Measurements from ENCODE around the gene MSH3. TPM values are rescaled to one million over a fixed set of nuclear protein-coding genes. Genes with fewer than 3 reads are reported as not detected.

Gene MSH3
- 13.7 TPM for polyA plus RNA-seq (2013, experiment 1 of 2)
- polyA plus RNA-seq (2013, experiment 2 of 2) = 13.9 TPM

DNA sequence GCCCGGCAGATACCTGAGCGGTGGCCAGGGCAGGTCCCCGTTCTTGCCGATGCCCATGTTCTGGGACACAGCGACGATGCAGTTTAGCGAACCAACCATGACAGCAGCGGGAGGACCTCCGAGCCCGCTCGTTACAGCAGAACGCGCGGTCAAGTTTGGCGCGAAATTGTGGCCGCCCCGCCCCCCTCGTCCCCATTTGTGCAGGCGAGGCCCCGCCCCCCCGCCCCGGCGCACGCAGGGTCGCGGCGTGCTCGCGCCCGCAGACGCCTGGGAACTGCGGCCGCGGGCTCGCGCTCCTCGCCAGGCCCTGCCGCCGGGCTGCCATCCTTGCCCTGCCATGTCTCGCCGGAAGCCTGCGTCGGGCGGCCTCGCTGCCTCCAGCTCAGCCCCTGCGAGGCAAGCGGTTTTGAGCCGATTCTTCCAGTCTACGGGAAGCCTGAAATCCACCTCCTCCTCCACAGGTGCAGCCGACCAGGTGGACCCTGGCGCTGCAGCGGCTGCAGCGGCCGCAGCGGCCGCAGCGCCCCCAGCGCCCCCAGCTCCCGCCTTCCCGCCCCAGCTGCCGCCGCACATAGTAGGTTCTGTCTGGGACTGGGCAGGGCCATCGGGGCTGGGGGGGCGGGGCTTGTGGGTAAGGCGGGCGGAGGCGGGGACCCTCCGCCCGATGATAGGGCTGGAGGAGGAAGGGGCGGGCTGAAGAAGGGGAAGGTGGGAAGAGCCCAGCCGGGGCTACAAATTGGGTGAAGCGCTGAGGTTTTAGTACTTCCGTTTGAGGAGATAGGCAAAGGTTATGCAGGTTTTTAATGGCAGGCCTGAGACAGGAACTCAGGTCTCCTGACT is at the start of gene MSH3, which contains the start of gene DHFR:
TSS of gene MSH3 (plus strand) at position 262 of the 840 bp plus-strand sequence. CDS start at position 338, 76 bp downstream.
TSS of gene DHFR (minus strand) at position 593 of the 840 bp plus-strand sequence. CDS start at position 99, 494 bp downstream.
- no peaks in the 10 kb centered on the region for H3K9me3 ChIP-seq (ENCODE audit: insufficient read depth, low read depth, low read length)
- H3K4me1 ChIP-seq (ENCODE audit: insufficient read depth, low read length) = peaks cover 20% of the 10 kb centered on the region
- under 1% methylated on average over 74 of the region's 74 CpGs for WGBS
- H3K4me3 ChIP-seq (ENCODE audit: low read length) = peak within 1 kb of the TSS; percentile 100
- H3K36me3 ChIP-seq (ENCODE audit: insufficient read depth, low read length) = peaks cover 41% of the 10 kb centered on the region
- H3K9ac ChIP-seq (ENCODE audit: low read depth, low read length) = peak within 1 kb of the TSS; percentile 99
- peak within 1 kb of the TSS; percentile 99 for H3K27ac ChIP-seq (ENCODE audit: low read depth, low read length)
- H3K27me3 ChIP-seq (ENCODE audit: insufficient read depth, low read length) = no peaks in the 10 kb centered on the region

DNA sequence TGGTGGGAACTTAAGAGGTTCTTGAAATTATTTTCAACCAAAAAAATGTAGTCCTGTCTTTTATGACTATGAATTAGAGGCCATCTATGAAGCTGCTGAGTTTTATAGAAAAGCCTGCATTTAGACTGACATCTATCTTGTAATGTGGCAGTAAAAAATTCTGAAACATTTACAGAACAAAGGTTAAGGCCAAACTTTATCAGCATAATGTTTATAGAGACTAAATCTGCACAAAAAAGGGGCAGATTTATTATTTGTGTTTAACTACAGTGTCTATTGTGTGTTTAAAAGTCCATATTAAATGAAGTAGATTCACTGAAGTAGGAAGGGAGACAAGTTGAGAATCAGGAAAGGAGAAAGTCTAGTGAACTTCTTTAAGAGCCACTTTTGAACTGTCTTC is 47.1 kb upstream of the MSH3 start:
- Histone ChIP-seq H3K4me1 (ENCODE audit: insufficient read depth, low read length) (no peaks in the 10 kb centered on the region), H3K4me3 (ENCODE audit: low read length) (no peak overlapping the region), H3K27ac (ENCODE audit: low read depth, low read length) (no peak overlapping the region), H3K9me3 (ENCODE audit: insufficient read depth, low read depth, low read length) (0 out of 2 replicates have a peak, but pooled peaks cover 5% of the 10 kb centered on the region), H3K36me3 (ENCODE audit: insufficient read depth, low read length) (no peaks in the 10 kb centered on the region), H3K27me3 (ENCODE audit: insufficient read depth, low read length) (no peaks in the 10 kb centered on the region), H3K9ac (ENCODE audit: low read depth, low read length) (no peak overlapping the region)

DNA sequence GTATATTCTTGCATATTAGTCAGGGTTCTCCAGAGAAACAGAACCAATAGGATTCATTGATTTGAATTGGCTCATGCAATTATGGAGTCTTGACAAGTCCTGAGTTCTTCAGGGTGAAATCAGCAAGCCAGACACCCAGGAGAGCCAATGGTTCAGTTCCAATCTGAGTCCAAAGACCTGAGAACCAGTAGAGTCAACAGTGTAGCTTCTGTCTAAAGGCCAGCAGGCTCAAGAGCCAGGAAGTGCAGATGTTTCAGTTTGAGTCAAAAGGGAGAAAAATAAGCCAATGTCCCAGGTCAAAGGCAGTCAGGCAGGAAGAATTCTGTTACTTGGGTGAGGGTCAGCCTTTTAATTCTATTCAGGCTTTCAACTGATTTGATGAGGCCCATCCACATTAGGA is 46.6 kb upstream of the MSH3 start:
- no peak overlapping the region for H3K9ac ChIP-seq (ENCODE audit: low read depth, low read length)
- H3K9me3 ChIP-seq (ENCODE audit: insufficient read depth, low read depth, low read length) = 0 out of 2 replicates have a peak, but pooled peaks cover 5% of the 10 kb centered on the region
- no peaks in the 10 kb centered on the region for H3K27me3 ChIP-seq (ENCODE audit: insufficient read depth, low read length)
- no peak overlapping the region for H3K4me3 ChIP-seq (ENCODE audit: low read length)
- H3K36me3 ChIP-seq (ENCODE audit: insufficient read depth, low read length) = no peaks in the 10 kb centered on the region
- H3K4me1 ChIP-seq (ENCODE audit: insufficient read depth, low read length) = no peaks in the 10 kb centered on the region
- H3K27ac ChIP-seq (ENCODE audit: low read depth, low read length) = no peak overlapping the region

DNA sequence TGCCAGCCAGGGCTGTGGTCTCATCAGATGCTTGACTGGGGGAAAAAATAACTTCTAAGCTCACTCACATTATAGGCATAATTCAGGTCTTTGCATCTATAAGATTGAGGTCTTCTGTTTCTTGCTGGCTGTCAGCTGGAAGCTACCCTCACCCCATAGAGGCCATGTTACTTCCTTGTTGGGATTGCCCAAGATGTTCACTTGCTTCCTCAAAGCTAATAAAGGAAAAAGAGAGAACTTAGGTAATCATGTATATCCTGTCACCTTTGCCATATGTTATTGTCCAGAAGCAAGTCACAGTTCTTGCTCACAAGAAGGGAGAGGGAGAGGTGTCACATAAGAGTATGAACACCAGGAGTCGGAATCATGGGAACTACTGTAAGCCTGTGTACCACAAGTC is 45.7 kb upstream of the MSH3 start:
- H3K27me3 ChIP-seq (ENCODE audit: insufficient read depth, low read length) = no peaks in the 10 kb centered on the region
- H3K9ac ChIP-seq (ENCODE audit: low read depth, low read length) = no peak overlapping the region
- no peaks in the 10 kb centered on the region for H3K36me3 ChIP-seq (ENCODE audit: insufficient read depth, low read length)
- H3K27ac ChIP-seq (ENCODE audit: low read depth, low read length) = no peak overlapping the region
- no peak overlapping the region for H3K4me3 ChIP-seq (ENCODE audit: low read length)
- WGBS = 96% methylated on average over 1 of the region's 1 CpG
- no peaks in the 10 kb centered on the region for H3K4me1 ChIP-seq (ENCODE audit: insufficient read depth, low read length)
- H3K9me3 ChIP-seq (ENCODE audit: insufficient read depth, low read depth, low read length) = 0 out of 2 replicates have a peak, but pooled peaks cover 5% of the 10 kb centered on the region

DNA sequence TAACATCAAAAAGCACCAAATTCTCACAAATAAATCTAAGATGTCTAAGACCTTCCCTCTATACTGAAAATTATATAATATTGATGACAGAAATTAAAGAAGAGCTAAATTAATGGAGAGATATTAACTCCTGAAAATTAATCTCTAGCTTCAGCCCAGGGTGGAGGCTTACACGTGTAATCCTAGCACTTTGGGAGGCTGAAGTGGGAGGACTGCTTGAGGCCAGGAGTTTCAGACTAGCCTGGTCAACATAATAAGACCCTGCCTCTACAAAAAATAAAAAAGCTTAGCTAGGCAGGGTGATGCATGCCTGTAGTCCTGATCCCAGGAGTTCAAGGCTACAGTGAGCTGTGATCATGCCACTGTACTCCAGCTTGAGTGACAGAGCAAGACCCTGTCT is 44.8 kb upstream of the MSH3 start:
- 0 out of 2 replicates have a peak, but pooled peaks cover 5% of the 10 kb centered on the region for H3K9me3 ChIP-seq (ENCODE audit: insufficient read depth, low read depth, low read length)
- H3K9ac ChIP-seq (ENCODE audit: low read depth, low read length) = no peak overlapping the region
- WGBS = 67% methylated on average over 1 of the region's 1 CpG
- no peaks in the 10 kb centered on the region for H3K27me3 ChIP-seq (ENCODE audit: insufficient read depth, low read length)
- no peaks in the 10 kb centered on the region for H3K4me1 ChIP-seq (ENCODE audit: insufficient read depth, low read length)
- H3K4me3 ChIP-seq (ENCODE audit: low read length) = no peak overlapping the region
- H3K36me3 ChIP-seq (ENCODE audit: insufficient read depth, low read length) = no peaks in the 10 kb centered on the region
- no peak overlapping the region for H3K27ac ChIP-seq (ENCODE audit: low read depth, low read length)

DNA sequence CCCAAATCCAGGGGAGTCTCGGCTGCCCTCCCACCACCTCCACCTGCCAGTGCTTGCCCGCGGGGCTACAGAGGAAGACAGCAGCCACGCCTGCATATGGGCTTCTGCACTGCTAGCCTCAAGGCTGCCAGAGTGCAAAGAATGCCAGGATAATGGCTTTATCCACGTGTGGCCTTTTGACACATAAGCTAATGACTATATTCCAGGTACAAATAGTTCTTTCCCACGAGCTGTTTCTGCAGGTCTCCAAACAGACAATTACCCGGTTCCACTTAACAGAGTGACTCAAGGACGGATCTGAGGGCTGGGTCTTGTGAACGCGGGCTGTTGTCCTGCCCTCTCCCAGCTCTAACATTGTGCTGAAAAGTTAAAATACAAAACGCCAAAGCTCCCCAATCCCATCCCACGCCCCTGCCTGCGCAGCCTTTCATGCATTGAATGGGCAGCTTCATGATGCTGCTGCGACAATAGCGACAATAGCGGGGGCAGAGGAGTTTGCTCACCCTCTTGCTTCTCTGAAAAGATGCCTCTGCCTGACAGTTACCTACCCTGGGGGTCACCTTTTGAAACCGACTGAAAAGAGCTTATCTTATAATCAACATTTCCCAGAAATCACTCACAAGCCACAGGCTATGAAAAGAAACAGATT is 39.1 kb upstream of the MSH3 start:
- Histone ChIP-seq H3K9ac (ENCODE audit: low read depth, low read length) (no peak overlapping the region), H3K4me3 (ENCODE audit: low read length) (no peak overlapping the region), H3K27ac (ENCODE audit: low read depth, low read length) (no peak overlapping the region), H3K9me3 (ENCODE audit: insufficient read depth, low read depth, low read length) (0 out of 2 replicates have a peak, but pooled peaks cover 5% of the 10 kb centered on the region), H3K4me1 (ENCODE audit: insufficient read depth, low read length) (no peaks in the 10 kb centered on the region), H3K36me3 (ENCODE audit: insufficient read depth, low read length) (no peaks in the 10 kb centered on the region), H3K27me3 (ENCODE audit: insufficient read depth, low read length) (no peaks in the 10 kb centered on the region)
- 87% methylated on average over 17 of the region's 17 CpGs for WGBS

DNA sequence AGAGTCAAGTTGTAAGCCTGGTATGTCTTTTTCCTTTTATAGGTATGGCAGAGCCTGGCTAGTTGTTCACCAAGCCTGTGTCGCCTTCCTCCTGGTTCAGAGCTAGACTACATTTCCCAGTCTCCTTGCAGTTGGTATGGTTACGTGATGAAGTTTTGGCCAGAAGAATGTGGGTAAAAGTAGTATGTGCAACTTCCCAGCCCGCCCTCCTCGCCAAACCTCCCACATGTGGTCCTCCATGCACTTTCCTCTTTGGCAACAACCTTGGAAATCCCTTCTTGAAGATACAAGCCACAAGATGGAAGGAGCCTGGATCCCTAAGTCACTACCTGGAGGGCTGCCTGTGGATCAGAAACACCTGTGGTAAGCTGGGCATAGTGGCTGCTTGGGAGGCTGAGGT is 36.0 kb upstream of the MSH3 start:
- Histone ChIP-seq H3K9me3 (ENCODE audit: insufficient read depth, low read depth, low read length) (no peaks in the 10 kb centered on the region), H3K9ac (ENCODE audit: low read depth, low read length) (no peak overlapping the region), H3K4me1 (ENCODE audit: insufficient read depth, low read length) (no peaks in the 10 kb centered on the region), H3K36me3 (ENCODE audit: insufficient read depth, low read length) (no peaks in the 10 kb centered on the region), H3K27me3 (ENCODE audit: insufficient read depth, low read length) (no peaks in the 10 kb centered on the region), H3K4me3 (ENCODE audit: low read length) (no peak overlapping the region), H3K27ac (ENCODE audit: low read depth, low read length) (no peak overlapping the region)
- 83% methylated on average over 3 of the region's 4 CpGs for WGBS

DNA sequence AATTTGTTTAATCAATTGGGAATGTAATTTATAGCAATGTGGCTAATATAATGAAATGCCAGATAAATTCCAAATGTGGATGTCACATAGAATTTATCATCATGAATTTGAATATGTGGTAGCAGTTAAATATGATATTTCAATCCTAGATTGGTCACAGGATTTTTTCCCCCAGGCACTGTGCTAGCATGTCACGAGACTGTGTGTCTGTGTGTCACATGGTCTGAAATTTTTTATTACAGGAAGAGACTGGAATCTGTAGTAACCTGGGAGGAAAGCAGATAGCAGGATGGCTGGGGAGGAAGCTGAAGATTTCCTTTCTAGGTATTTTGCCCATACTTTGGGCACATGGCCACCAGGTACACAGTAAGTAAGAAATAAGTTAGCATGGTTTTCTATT is 35.4 kb upstream of the MSH3 start:
- 96% methylated on average over 1 of the region's 1 CpG for WGBS
- H3K4me3 ChIP-seq (ENCODE audit: low read length) = no peak overlapping the region
- H3K27ac ChIP-seq (ENCODE audit: low read depth, low read length) = no peak overlapping the region
- H3K36me3 ChIP-seq (ENCODE audit: insufficient read depth, low read length) = no peaks in the 10 kb centered on the region
- no peaks in the 10 kb centered on the region for H3K9me3 ChIP-seq (ENCODE audit: insufficient read depth, low read depth, low read length)
- H3K4me1 ChIP-seq (ENCODE audit: insufficient read depth, low read length) = no peaks in the 10 kb centered on the region
- no peaks in the 10 kb centered on the region for H3K27me3 ChIP-seq (ENCODE audit: insufficient read depth, low read length)
- H3K9ac ChIP-seq (ENCODE audit: low read depth, low read length) = no peak overlapping the region

DNA sequence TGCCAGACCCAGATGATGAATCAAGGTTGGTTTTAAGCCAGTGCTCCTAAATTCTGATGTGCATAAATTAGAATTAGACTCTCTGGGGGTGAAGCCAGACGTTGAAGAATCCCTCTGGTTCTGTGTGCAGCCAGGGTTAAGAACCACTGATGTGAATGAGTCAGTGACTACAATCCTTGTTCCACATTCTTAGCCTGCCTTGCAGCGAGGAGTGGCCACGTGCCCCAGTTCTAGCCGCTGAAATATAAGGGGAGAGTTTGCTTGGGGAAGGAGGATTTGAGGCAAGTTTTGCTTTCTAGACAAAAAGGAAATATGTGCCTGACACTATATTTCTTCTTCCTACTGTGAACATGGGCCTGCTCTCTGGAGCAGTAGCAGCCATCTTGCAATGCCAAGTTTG is 34.2 kb upstream of the MSH3 start:
- WGBS = 80% methylated on average over 4 of the region's 4 CpGs
- H3K4me3 ChIP-seq (ENCODE audit: low read length) = no peak overlapping the region

DNA sequence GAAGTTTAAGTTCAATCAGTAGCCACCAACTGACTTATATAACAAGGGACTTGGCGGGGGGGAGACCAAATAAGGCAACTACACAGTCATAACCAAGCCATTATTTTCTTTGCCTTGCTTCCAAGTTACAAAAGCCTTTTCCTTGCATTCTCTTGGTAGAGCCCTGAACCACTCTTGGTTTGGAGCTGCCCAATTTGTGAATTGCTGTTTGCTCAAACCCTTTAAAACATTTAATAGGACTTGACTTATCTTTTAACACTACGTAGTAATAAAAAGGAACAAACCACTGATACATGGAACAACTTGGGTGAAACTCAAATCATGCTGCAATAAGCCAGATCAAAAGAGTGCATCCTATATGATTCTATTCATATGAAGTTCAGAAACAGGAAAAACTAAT is 31.7 kb upstream of the MSH3 start:
- no peaks in the 10 kb centered on the region for H3K4me1 ChIP-seq (ENCODE audit: insufficient read depth, low read length)
- H3K9me3 ChIP-seq (ENCODE audit: insufficient read depth, low read depth, low read length) = no peaks in the 10 kb centered on the region
- H3K4me3 ChIP-seq (ENCODE audit: low read length) = no peak overlapping the region
- H3K27me3 ChIP-seq (ENCODE audit: insufficient read depth, low read length) = no peaks in the 10 kb centered on the region
- no peaks in the 10 kb centered on the region for H3K36me3 ChIP-seq (ENCODE audit: insufficient read depth, low read length)
- 97% methylated on average over 2 of the region's 2 CpGs for WGBS
- H3K27ac ChIP-seq (ENCODE audit: low read depth, low read length) = no peak overlapping the region
- no peak overlapping the region for H3K9ac ChIP-seq (ENCODE audit: low read depth, low read length)

More for the DNA sequence above, 34.2 kb upstream of the MSH3 start:
- no peaks in the 10 kb centered on the region for H3K27me3 ChIP-seq (ENCODE audit: insufficient read depth, low read length)
- no peak overlapping the region for H3K9ac ChIP-seq (ENCODE audit: low read depth, low read length)
- no peak overlapping the region for H3K27ac ChIP-seq (ENCODE audit: low read depth, low read length)
- no peaks in the 10 kb centered on the region for H3K9me3 ChIP-seq (ENCODE audit: insufficient read depth, low read depth, low read length)
- H3K36me3 ChIP-seq (ENCODE audit: insufficient read depth, low read length) = no peaks in the 10 kb centered on the region
- no peaks in the 10 kb centered on the region for H3K4me1 ChIP-seq (ENCODE audit: insufficient read depth, low read length)

DNA sequence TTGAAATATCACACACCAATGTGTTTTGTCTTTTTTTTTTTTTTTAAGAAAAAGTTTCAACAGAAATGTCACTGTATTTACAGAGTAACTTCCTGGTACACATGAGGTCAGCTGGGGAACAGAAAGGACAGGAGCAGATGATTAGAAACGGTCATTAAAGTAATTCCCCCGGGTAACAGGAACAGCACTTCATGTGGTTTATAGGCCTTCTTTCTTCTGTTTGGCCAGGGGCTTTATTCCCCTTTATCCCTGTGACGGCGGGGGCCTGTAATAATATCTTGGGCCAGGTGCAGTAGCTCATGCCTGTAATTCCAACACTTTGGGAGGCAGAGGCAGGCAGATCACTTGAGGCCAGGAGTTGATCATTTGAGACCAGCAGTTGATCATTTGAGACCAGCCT is 30.5 kb upstream of the MSH3 start:
- no peaks in the 10 kb centered on the region for H3K9me3 ChIP-seq (ENCODE audit: insufficient read depth, low read depth, low read length)
- no peak overlapping the region for H3K9ac ChIP-seq (ENCODE audit: low read depth, low read length)
- H3K4me1 ChIP-seq (ENCODE audit: insufficient read depth, low read length) = no peaks in the 10 kb centered on the region
- WGBS = 93% methylated on average over 4 of the region's 4 CpGs
- no peak overlapping the region for H3K27ac ChIP-seq (ENCODE audit: low read depth, low read length)
- no peak overlapping the region for H3K4me3 ChIP-seq (ENCODE audit: low read length)
- H3K36me3 ChIP-seq (ENCODE audit: insufficient read depth, low read length) = peaks cover under 1% of the 10 kb centered on the region
- no peaks in the 10 kb centered on the region for H3K27me3 ChIP-seq (ENCODE audit: insufficient read depth, low read length)
